ENCODE measurements around the gene SCRT2. TPM values are rescaled to one million over a fixed set of nuclear protein-coding genes. Genes with fewer than 3 reads are reported as not detected.

SCRT2 gene
- total RNA-seq, 1 experiment from 2014 or later: not detected

GRCh38 chr20:704726-705125 is 29.1 kb upstream of the SCRT2 start:
- Histone ChIP-seq H3K9me2 (ENCODE audit: insufficient read depth) (no peaks in the 10 kb centered on the region), H3K27ac (ENCODE audit: low read depth, low read length) (no peak overlapping the region), H3K4me3 (replicated peaks in 1 of 2; ENCODE audit: low read depth in 1 of 2, low read length in 2 of 2) (no peak overlapping the region), H3K79me2 (ENCODE audit: insufficient read depth, low read length) (no peaks in the 10 kb centered on the region), H3K36me3 (ENCODE audit: control insufficient read depth in 1 of 2, insufficient read depth in 2 of 2, low read length in 2 of 2) (no peaks in the 10 kb centered on the region), H3K27me3 (ENCODE audit: insufficient read depth, low read length) (no peaks in the 10 kb centered on the region), H4K20me1 (ENCODE audit: insufficient read depth) (no peaks in the 10 kb centered on the region), H3K9me3 (ENCODE audit: control insufficient read depth in 1 of 2, insufficient read depth in 1 of 2, low read depth in 1 of 2, low read length in 2 of 2) (no peaks in the 10 kb centered on the region), H3K4me1 (ENCODE audit: control insufficient read depth in 1 of 2, insufficient read depth in 2 of 2, low read length in 2 of 2) (no peaks in the 10 kb centered on the region), H3K4me2 (ENCODE audit: low read length) (no peak overlapping the region), H3K9ac (ENCODE audit: low read length) (no peak overlapping the region), H2AFZ (ENCODE audit: low read depth, low read length, poor library complexity, severe bottlenecking) (no peak overlapping the region)
- ChIA-PET POLR2A (no interaction called here), RAD21 (ENCODE audit: low non-redundant PET in 1 of 2, low total read pairs in 2 of 2, uncharacterized antibody in 2 of 2, unreplicated experiment in 2 of 2) (interaction anchor here in 1 of 2 experiments (0.5 kb wide), 1 partner anchor 113 kb away, joined by 5 read pairs; no protein-coding TSS in a partner anchor), CTCF (no interaction called here)
- intact Hi-C loops (cut with micrococcal nuclease): no loop called here
- no TSS peak for BruUV-seq (replicated peaks)
- ATAC-seq: no peak
- DNase-seq (ENCODE audit: low read depth, low spot score): no peak
- TF ChIP-seq, protein P1, sequence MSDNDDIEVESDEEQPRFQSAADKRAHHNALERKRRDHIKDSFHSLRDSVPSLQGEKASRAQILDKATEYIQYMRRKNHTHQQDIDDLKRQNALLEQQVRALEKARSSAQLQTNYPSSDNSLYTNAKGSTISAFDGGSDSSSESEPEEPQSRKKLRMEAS (IDR thresholded peaks at IDR 0.05): no peak
- TF ChIP-seq YY1 (IDR thresholded peaks at IDR 0.05; ENCODE audit: extremely low read depth, insufficient replicate concordance, low read depth, low read length): no peak
- TF ChIP-seq CEBPB (IDR thresholded peaks at IDR 0.05; ENCODE audit: low read depth): no peak
- TF ChIP-seq CBX3 (IDR thresholded peaks at IDR 0.05; ENCODE audit: low read depth): no peak
- TF ChIP-seq, protein P2, sequence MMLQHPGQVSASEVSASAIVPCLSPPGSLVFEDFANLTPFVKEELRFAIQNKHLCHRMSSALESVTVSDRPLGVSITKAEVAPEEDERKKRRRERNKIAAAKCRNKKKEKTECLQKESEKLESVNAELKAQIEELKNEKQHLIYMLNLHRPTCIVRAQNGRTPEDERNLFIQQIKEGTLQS (IDR thresholded peaks at IDR 0.05): no peak
- no peak for TF ChIP-seq ZFX (IDR thresholded peaks at IDR 0.05)
- TF ChIP-seq, protein P3, sequence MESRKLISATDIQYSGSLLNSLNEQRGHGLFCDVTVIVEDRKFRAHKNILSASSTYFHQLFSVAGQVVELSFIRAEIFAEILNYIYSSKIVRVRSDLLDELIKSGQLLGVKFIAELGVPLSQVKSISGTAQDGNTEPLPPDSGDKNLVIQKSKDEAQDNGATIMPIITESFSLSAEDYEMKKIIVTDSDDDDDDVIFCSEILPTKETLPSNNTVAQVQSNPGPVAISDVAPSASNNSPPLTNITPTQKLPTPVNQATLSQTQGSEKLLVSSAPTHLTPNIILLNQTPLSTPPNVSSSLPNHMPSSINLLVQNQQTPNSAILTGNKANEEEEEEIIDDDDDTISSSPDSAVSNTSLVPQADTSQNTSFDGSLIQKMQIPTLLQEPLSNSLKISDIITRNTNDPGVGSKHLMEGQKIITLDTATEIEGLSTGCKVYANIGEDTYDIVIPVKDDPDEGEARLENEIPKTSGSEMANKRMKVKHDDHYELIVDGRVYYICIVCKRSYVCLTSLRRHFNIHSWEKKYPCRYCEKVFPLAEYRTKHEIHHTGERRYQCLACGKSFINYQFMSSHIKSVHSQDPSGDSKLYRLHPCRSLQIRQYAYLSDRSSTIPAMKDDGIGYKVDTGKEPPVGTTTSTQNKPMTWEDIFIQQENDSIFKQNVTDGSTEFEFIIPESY (IDR thresholded peaks at IDR 0.05; ENCODE audit: extremely low read depth, insufficient replicate concordance, low read length): no peak
- no peak for TF ChIP-seq SRF (IDR thresholded peaks at IDR 0.05; ENCODE audit: low read depth)
- no peak for TF ChIP-seq SIN3A (IDR thresholded peaks at IDR 0.05; ENCODE audit: low read depth)
- TF ChIP-seq ZNF274 (IDR thresholded peaks at IDR 0.05; ENCODE audit: low read depth, low read length): no peak
- no peak for TF ChIP-seq EGR1 (IDR thresholded peaks at IDR 0.05; ENCODE audit: low read depth)
- TF ChIP-seq, protein P4, sequence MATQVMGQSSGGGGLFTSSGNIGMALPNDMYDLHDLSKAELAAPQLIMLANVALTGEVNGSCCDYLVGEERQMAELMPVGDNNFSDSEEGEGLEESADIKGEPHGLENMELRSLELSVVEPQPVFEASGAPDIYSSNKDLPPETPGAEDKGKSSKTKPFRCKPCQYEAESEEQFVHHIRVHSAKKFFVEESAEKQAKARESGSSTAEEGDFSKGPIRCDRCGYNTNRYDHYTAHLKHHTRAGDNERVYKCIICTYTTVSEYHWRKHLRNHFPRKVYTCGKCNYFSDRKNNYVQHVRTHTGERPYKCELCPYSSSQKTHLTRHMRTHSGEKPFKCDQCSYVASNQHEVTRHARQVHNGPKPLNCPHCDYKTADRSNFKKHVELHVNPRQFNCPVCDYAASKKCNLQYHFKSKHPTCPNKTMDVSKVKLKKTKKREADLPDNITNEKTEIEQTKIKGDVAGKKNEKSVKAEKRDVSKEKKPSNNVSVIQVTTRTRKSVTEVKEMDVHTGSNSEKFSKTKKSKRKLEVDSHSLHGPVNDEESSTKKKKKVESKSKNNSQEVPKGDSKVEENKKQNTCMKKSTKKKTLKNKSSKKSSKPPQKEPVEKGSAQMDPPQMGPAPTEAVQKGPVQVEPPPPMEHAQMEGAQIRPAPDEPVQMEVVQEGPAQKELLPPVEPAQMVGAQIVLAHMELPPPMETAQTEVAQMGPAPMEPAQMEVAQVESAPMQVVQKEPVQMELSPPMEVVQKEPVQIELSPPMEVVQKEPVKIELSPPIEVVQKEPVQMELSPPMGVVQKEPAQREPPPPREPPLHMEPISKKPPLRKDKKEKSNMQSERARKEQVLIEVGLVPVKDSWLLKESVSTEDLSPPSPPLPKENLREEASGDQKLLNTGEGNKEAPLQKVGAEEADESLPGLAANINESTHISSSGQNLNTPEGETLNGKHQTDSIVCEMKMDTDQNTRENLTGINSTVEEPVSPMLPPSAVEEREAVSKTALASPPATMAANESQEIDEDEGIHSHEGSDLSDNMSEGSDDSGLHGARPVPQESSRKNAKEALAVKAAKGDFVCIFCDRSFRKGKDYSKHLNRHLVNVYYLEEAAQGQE (IDR thresholded peaks at IDR 0.05; ENCODE audit: low read depth): no peak
- TF ChIP-seq CTCF (IDR thresholded peaks at IDR 0.05 in 2 of 3, conservative IDR thresholded peaks at IDR 0.05 in 1 of 3; ENCODE audit: borderline replicate concordance in 1 of 3, insufficient read depth in 1 of 3, low read depth in 2 of 3, low read length in 2 of 3): no peak
- TF ChIP-seq JUND (IDR thresholded peaks at IDR 0.05): no peak
- no peak for TF ChIP-seq POLR2AphosphoS5 (IDR thresholded peaks at IDR 0.05; ENCODE audit: low read depth, low read length)
- TF ChIP-seq EZH2phosphoT487 (IDR thresholded peaks at IDR 0.05; ENCODE audit: borderline replicate concordance): no peak
- TF ChIP-seq RAD21 (IDR thresholded peaks at IDR 0.05; ENCODE audit: low read depth): no peak
- TF ChIP-seq FOSL1 (IDR thresholded peaks at IDR 0.05; ENCODE audit: low read depth): no peak
- no peak for TF ChIP-seq POLR2A (IDR thresholded peaks at IDR 0.05; ENCODE audit: borderline replicate concordance, extremely low read depth, insufficient read depth, insufficient read length)

All from HCT116 (cell line).